GM12873 (cell line): ENCODE results near the gene GPR84.

ENCODE experiments used
- CTCF ChIP-seq: IDR thresholded peaks from 2 replicates; pipeline ENCODE4 v1.5.1; 2012; ENCODE audit warnings: low read depth, mild to moderate bottlenecking, moderate library complexity, low read length, control low read depth; ENCODE audit not compliant: insufficient read depth; ENCODE audit errors: missing control alignments

The GPR84 gene

DNA sequence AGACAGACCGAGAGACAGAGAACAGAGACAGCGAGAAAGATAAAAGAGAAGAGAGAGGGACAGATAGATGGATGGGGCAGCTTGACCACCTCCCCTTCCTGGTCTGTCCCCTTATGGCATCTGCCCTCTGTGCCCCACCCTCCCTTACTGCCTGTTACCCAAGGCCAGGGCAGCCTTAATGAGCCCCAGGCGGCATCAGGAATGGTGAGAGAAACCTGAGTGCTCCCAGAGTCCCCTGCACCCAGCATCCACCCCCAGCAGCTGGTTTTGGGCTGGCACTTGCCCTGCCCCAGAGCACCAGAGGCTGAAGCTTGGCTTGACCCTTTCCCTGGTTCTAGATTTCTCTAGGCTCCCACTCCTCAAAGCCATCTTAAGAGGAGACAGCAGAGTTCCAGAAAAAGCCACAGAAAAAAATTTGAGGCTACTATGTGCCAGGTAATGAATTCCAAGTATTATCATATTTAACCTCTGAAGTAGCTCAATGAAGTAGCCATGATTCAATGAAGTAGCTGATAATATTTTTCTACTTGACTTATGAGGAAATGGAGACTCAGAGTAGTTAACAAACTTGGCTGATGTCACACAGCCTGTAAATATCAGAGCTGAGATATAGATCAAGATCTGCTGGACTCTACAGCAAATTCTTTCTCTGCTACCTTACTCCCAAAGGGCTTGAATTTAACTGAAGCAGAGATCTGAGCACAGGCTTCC lies 22.3 kb upstream of the GPR84 start:
- TF ChIP-seq CTCF: no peak

- TF ChIP-seq CTCF: no peak
Observed at GRCh38 chr12:54385251-54385914, 21.1 kb upstream of the GPR84 start.

- TF ChIP-seq CTCF: no peak
Observed at GRCh38 chr12:54384591-54385041, 20.3 kb upstream of the GPR84 start, which contains the start of gene ZNF385A. ZNF385A (minus strand) TSS chr12:54384733; CDS start chr12:54384514, 219 bp downstream.

- TF ChIP-seq CTCF: no peak
Observed at GRCh38 chr12:54383041-54383609, 18.8 kb upstream of the GPR84 start.

DNA sequence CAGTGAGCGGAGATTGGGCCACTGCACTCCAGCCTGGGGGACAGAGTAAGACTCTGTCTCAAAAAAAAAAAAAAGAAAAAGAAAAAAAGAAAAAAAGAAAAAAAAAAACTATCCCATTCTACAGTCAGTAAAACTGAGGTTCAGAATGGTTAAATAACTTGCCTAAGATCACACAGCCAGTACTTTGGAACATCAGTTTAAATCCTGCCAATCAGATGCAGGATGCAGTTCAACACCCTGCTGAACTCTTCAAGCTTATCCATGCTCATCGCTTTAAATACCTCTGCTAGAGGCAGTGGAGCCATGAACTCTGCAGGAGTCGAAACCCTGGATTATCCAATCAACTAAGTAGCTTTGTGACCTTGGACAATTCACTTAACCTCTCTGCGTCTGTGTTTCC lies 16.9 kb upstream of the GPR84 start:
- no peak for TF ChIP-seq CTCF

DNA sequence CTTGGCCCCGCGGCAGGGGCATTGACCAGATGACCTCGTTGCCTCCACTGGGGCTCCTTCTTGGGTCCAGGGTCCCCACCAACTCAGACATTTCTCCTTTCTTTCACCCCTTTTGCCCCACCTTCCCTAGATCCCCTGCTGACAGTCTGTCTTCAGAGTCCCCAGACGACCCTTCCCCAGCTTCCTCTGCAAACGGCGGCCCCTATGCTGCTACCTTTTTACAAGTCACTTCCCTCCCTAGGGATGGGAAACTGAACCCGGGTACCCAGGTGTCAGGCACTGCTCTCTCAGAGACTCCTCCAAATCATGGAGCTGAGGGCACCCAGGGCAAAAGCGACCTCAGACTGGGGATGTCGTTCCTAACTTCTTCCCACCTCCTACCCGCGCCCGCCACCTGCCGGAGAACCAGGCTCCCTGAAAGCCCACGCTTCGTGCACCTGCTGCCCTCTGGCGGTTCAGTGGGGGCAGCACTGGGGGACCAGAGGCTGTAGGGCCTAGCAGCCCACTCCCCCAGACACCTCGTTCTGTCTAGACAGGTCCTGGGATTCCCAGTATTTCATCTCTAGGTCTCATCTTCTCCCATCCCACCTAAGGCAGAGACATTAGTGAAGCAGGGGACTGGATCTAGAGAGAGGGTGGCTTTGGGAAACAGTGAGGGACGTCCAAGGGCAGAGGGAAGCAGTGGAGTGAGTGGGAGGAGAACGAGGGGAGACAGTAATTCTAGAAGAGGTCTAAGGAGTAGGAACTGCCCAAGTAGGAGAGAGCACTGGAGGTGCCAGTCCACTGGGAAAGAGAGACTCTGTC lies 15.3 kb upstream of the GPR84 start:
- TF ChIP-seq CTCF: peak; percentile 100
